Karpas-422 (cell line): ENCODE data around the gene DNAJB14. TPM values are rescaled to one million over a fixed set of nuclear protein-coding genes. Genes with fewer than 3 reads are reported as not detected.

Experiments
- DNase-seq: peaks from one replicate; pipeline ENCODE4 v3.0.0-alpha.2; 2015
- H2AFZ ChIP-seq: fragments of 200-600 bp; sonication (generic); 2 replicates; pipeline ENCODE4 v1.6.1; 2014; ENCODE audit warnings: antibody characterized with exemption, low read length, mixed read lengths
- H3K27ac ChIP-seq: fragments of 200-600 bp; sonication (generic); 2 replicates; pipeline ENCODE4 v1.5.1; 2014; ENCODE audit warnings: mild to moderate bottlenecking, low read length, moderate library complexity
- H3K27me3 ChIP-seq: fragments of 200-600 bp; sonication (generic); 2 replicates; pipeline ENCODE4 v1.6.1; 2014; ENCODE audit warnings: low read length, mixed read lengths
- H3K36me3 ChIP-seq: fragments of 200-600 bp; sonication (generic); 2 replicates; pipeline ENCODE4 v1.6.1; 2014; ENCODE audit warnings: low read length, mixed read lengths; ENCODE audit not compliant: insufficient read depth
- H3K4me1 ChIP-seq: fragments of 200-600 bp; sonication (generic); 2 replicates; pipeline ENCODE4 v1.6.1; 2014; ENCODE audit warnings: mild to moderate bottlenecking, low read length, mixed read lengths
- H3K4me2 ChIP-seq: fragments of 200-600 bp; sonication (generic); 2 replicates; pipeline ENCODE4 v1.6.1; 2014; ENCODE audit warnings: low read length, low read depth, mild to moderate bottlenecking; ENCODE audit not compliant: poor library complexity, severe bottlenecking
- H3K4me3 ChIP-seq: fragments of 200-600 bp; sonication (generic); 2 replicates; pipeline ENCODE4 v1.5.1; 2014; ENCODE audit warnings: mild to moderate bottlenecking, antibody characterized with exemption, low read length, mixed read lengths
- H3K79me2 ChIP-seq: fragments of 200-600 bp; sonication (generic); 2 replicates; pipeline ENCODE4 v1.6.1; 2014; ENCODE audit warnings: mild to moderate bottlenecking, low read length, mixed read lengths
- H3K9ac ChIP-seq: fragments of 200-600 bp; sonication (generic); 2 replicates; pipeline ENCODE4 v1.6.0; 2014; ENCODE audit warnings: low read length
- H3K9me2 ChIP-seq: fragments of 200-600 bp; sonication (generic), shearing (Covaris generic); replicated peaks from 2 replicates; pipeline ENCODE4 v1.6.0; 2014; ENCODE audit warnings: mild to moderate bottlenecking, low read length, moderate library complexity; ENCODE audit not compliant: insufficient read depth
- H3K9me3 ChIP-seq: fragments of 300-700, 200-600 bp; sonication (generic); 2 replicates; pipeline ENCODE4 v1.6.1; 2014; ENCODE audit warnings: low read length, mixed read lengths
- H4K20me1 ChIP-seq: fragments of 200-600 bp; sonication (generic); 2 replicates; pipeline ENCODE4 v1.6.1; 2014; ENCODE audit warnings: mild to moderate bottlenecking, antibody characterized with exemption, low read length, low read depth; ENCODE audit not compliant: insufficient read depth
- total RNA-seq: library from RNA; depleted of rRNA; stranded (reverse); fragments of >200 nt; shearing (Covaris generic); gene quantifications from 2 replicates; pipeline ENCODE4 v1.2.3, GENCODE V29; 2014; ENCODE audit warnings: low replicate concordance

The DNAJB14 gene
- total RNA-seq, 1 experiment from 2014 or later = 65.8 TPM

GRCh38 chr4:99856166-99856565 is 90.3 kb downstream of the DNAJB14 start:
- Histone ChIP-seq H3K79me2 (peaks cover 15% of the 10 kb centered on the region), H3K4me1 (peaks cover 34% of the 10 kb centered on the region), H2AFZ (no peak overlapping the region), H3K9me3 (no peaks in the 10 kb centered on the region), H3K9ac (no peak overlapping the region), H3K4me2 (peak overlapping the region; percentile 16), H3K9me2 (no peaks in the 10 kb centered on the region), H4K20me1 (no peaks in the 10 kb centered on the region), H3K27ac (peak overlapping the region; percentile 71), H3K4me3 (no peak overlapping the region), H3K27me3 (no peaks in the 10 kb centered on the region), H3K36me3 (peaks cover 39% of the 10 kb centered on the region)
- no peak for DNase-seq

GRCh38 chr4:99855678-99856077 is 90.7 kb downstream of the DNAJB14 start:
- H3K4me1 ChIP-seq = peaks cover 39% of the 10 kb centered on the region
- no peaks in the 10 kb centered on the region for H3K27me3 ChIP-seq
- no peak overlapping the region for H3K4me3 ChIP-seq
- H3K4me2 ChIP-seq = peak overlapping the region; percentile 16
- H3K9ac ChIP-seq = 0 out of 2 replicates have a peak overlapping the region, but pooled peaks have one; percentile 2
- peak overlapping the region; percentile 71 for H3K27ac ChIP-seq
- no peaks in the 10 kb centered on the region for H4K20me1 ChIP-seq
- H3K79me2 ChIP-seq = peaks cover 15% of the 10 kb centered on the region
- no peaks in the 10 kb centered on the region for H3K9me3 ChIP-seq
- H2AFZ ChIP-seq = no peak overlapping the region
- H3K9me2 ChIP-seq = no peaks in the 10 kb centered on the region
- peaks cover 34% of the 10 kb centered on the region for H3K36me3 ChIP-seq
- DNase-seq = peak; percentile 74

DNA sequence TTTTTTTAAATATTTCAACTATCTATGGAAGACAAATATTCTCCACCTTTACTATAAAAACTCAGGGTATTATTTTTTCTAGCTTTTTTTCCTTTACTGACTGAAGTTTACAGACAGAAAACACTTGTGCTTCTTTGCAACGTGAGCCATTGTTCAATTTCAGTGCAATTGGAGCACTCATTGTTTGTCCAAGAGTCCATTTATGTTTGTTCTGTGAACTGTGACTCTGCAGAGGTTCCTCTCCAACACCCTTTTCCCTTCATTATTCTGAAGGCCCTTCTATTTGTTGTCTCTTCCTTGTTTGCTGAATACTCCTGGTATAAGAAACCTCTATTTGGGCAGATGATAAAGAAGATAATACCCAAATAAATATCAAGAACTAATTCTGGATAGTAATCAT is 92.4 kb downstream of the DNAJB14 start:
- Histone ChIP-seq H3K36me3 (peaks cover 30% of the 10 kb centered on the region), H2AFZ (no peak overlapping the region), H3K79me2 (peaks cover 10% of the 10 kb centered on the region), H3K4me1 (peaks cover 31% of the 10 kb centered on the region), H3K9me3 (no peaks in the 10 kb centered on the region), H3K9me2 (no peaks in the 10 kb centered on the region), H3K9ac (no peak overlapping the region), H3K27me3 (no peaks in the 10 kb centered on the region), H3K4me2 (no peak overlapping the region), H3K27ac (peak overlapping the region; percentile 71; the same call in 1 of the 2 replicates), H4K20me1 (no peaks in the 10 kb centered on the region), H3K4me3 (no peak overlapping the region)
- no peak for DNase-seq

DNA sequence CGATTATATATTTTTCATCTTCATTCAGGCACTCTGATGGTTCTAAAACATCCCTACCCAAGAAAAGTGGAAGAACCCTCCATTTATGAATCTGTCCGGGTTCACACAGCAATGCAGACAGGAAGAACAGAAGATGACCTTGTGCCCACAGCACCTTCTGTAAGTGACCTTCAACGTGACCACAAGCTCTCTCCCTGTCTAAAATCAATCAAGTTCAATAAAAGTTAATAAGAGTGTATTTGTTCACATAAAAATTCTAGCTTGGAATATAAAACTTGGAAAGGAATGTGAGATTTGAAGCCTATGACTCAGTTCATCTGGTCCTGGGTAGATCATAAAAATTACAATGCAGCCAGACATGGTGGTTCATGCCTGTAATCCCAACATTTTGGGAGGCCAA is 93.2 kb downstream of the DNAJB14 start:
- H3K9ac ChIP-seq = no peak overlapping the region
- no peak overlapping the region for H2AFZ ChIP-seq
- peaks cover 10% of the 10 kb centered on the region for H3K79me2 ChIP-seq
- H3K36me3 ChIP-seq = peaks cover 30% of the 10 kb centered on the region
- no peaks in the 10 kb centered on the region for H4K20me1 ChIP-seq
- no peak overlapping the region for H3K4me2 ChIP-seq
- no peaks in the 10 kb centered on the region for H3K9me2 ChIP-seq
- peaks cover 30% of the 10 kb centered on the region for H3K4me1 ChIP-seq
- H3K27ac ChIP-seq = no peak overlapping the region
- no peak for DNase-seq
- H3K9me3 ChIP-seq = no peaks in the 10 kb centered on the region
- no peaks in the 10 kb centered on the region for H3K27me3 ChIP-seq
- no peak overlapping the region for H3K4me3 ChIP-seq

GRCh38 chr4:99852199-99852749 is 94.1 kb downstream of the DNAJB14 start:
- no peak overlapping the region for H3K4me3 ChIP-seq
- H4K20me1 ChIP-seq = no peaks in the 10 kb centered on the region
- H3K9ac ChIP-seq = no peak overlapping the region
- DNase-seq = no peak
- H3K27ac ChIP-seq = no peak overlapping the region
- H2AFZ ChIP-seq = no peak overlapping the region
- peaks cover 30% of the 10 kb centered on the region for H3K36me3 ChIP-seq
- peaks cover 5% of the 10 kb centered on the region for H3K79me2 ChIP-seq
- H3K4me1 ChIP-seq = peaks cover 33% of the 10 kb centered on the region
- no peaks in the 10 kb centered on the region for H3K9me2 ChIP-seq
- H3K9me3 ChIP-seq = no peaks in the 10 kb centered on the region
- H3K27me3 ChIP-seq = no peaks in the 10 kb centered on the region
- no peak overlapping the region for H3K4me2 ChIP-seq

DNA sequence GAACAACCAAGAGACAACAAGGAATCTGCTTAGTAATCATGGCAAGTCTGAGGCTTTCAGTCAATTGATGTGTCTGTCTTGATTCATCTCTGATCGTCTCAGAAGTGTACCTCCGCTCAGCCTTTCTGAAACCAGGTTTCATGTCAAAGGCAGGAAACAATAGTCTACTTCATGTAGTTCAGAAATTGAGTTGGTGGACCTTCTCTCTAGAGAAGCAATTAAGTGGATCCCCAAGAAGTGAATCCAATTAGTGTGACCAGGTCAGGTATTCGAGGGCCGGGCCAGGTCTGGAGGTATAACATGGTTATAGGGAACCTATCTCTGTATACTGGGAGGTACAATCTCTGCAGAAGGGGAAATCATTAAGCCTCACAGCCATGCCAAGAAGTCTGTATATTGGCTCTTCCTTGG is 97.8 kb downstream of the DNAJB14 start:
- no peak for DNase-seq
- Histone ChIP-seq H2AFZ (no peak overlapping the region), H3K9ac (no peak overlapping the region), H3K9me2 (no peaks in the 10 kb centered on the region), H4K20me1 (no peaks in the 10 kb centered on the region), H3K4me3 (no peak overlapping the region), H3K4me1 (peaks cover 36% of the 10 kb centered on the region), H3K9me3 (no peaks in the 10 kb centered on the region), H3K36me3 (peaks cover 17% of the 10 kb centered on the region), H3K4me2 (no peak overlapping the region), H3K79me2 (peaks cover 9% of the 10 kb centered on the region; the same call in 1 of the 2 replicates), H3K27ac (no peak overlapping the region), H3K27me3 (no peaks in the 10 kb centered on the region)

- Histone ChIP-seq H3K27ac (peak overlapping the region; percentile 63), H2AFZ (no peak overlapping the region), H4K20me1 (no peaks in the 10 kb centered on the region), H3K36me3 (peaks cover 17% of the 10 kb centered on the region), H3K9me2 (no peaks in the 10 kb centered on the region), H3K79me2 (peaks cover 10% of the 10 kb centered on the region; the same call in 1 of the 2 replicates), H3K4me2 (peak overlapping the region; percentile 16), H3K9ac (no peak overlapping the region), H3K27me3 (no peaks in the 10 kb centered on the region), H3K4me3 (no peak overlapping the region), H3K9me3 (no peaks in the 10 kb centered on the region), H3K4me1 (peaks cover 36% of the 10 kb centered on the region)
- peak; percentile 61 for DNase-seq
Measured at GRCh38 chr4:99847362-99847976, 98.9 kb downstream of the DNAJB14 start.

DNA sequence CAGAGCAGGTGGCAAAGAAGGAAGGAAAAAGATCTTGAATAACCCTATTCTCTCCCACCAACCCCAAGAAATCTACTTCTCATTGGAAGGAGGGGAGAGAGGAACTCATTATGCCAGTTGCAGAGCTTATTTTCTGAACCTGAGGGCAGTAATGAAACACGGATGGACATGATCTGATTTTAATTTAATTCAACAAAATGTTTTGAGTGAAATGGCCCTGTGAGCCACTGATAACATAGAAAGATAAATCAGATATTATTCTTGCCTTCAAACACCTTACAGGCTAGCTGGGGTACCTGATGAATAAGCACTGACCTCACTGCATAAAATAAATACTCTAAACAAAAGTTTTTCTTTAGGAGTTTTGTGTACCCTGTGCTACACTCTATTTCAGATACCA is 99.5 kb downstream of the DNAJB14 start:
- H4K20me1 ChIP-seq = no peaks in the 10 kb centered on the region
- H3K4me2 ChIP-seq = peak overlapping the region; percentile 16
- H3K9me3 ChIP-seq = no peaks in the 10 kb centered on the region
- DNase-seq = no peak
- no peaks in the 10 kb centered on the region for H3K27me3 ChIP-seq
- no peak overlapping the region for H3K4me3 ChIP-seq
- H3K27ac ChIP-seq = peak overlapping the region; percentile 63
- peaks cover 36% of the 10 kb centered on the region for H3K4me1 ChIP-seq
- H2AFZ ChIP-seq = no peak overlapping the region
- no peaks in the 10 kb centered on the region for H3K9me2 ChIP-seq
- H3K36me3 ChIP-seq = peaks cover 21% of the 10 kb centered on the region
- H3K9ac ChIP-seq = no peak overlapping the region
- H3K79me2 ChIP-seq = peaks cover 10% of the 10 kb centered on the region; the same call in 1 of the 2 replicates
